Vagina (tissue), 2 donors: ENCODE data around the gene RPL18A.

Experiments
- POLR2A ChIP-seq, 2 donors: fragments of 450-650 bp; IDR thresholded peaks; one replicate each; pipeline ENCODE4 v1.6.1; 2017; ENCODE audit warnings: antibody characterized with exemption in 2 of 2, mild to moderate bottlenecking in 2 of 2, moderate library complexity in 2 of 2
- TF ChIP-seq, protein P1 (sequence below), 3 experiments: fragments of 450-650 bp in 2 of 3; fragments of 200-600 bp in 1 of 3; sonication (generic) in 1 of 3; IDR thresholded peaks; one replicate each; pipeline ENCODE4 v1.5.1; 2017 to 2019; ENCODE audit warnings: antibody characterized with exemption in 3 of 3, mild to moderate bottlenecking in 2 of 3, moderate library complexity in 2 of 3

DNA sequence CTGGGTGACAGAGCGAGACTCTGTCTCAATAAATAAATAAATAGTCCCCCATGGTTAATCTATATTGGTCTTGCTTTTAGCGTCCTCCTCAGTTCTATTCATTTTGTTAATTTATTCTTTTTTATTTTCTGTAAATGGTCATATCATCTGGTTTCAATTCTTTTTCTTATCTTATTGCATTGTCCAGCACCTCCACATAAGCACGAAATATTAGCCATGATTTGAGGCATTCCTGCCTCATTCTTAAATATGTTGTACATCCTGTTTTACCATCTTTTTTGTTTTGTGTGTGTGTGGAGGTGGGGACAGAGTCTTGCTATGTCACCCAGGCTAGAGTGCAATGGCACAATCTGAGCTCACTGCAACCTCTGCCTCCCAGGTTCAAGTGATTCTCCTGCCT is 48.5 kb downstream of the RPL18A start:
- TF ChIP-seq, protein P1, sequence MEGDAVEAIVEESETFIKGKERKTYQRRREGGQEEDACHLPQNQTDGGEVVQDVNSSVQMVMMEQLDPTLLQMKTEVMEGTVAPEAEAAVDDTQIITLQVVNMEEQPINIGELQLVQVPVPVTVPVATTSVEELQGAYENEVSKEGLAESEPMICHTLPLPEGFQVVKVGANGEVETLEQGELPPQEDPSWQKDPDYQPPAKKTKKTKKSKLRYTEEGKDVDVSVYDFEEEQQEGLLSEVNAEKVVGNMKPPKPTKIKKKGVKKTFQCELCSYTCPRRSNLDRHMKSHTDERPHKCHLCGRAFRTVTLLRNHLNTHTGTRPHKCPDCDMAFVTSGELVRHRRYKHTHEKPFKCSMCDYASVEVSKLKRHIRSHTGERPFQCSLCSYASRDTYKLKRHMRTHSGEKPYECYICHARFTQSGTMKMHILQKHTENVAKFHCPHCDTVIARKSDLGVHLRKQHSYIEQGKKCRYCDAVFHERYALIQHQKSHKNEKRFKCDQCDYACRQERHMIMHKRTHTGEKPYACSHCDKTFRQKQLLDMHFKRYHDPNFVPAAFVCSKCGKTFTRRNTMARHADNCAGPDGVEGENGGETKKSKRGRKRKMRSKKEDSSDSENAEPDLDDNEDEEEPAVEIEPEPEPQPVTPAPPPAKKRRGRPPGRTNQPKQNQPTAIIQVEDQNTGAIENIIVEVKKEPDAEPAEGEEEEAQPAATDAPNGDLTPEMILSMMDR (IDR thresholded peaks at IDR 0.05): no peak
- no peak for TF ChIP-seq POLR2A (IDR thresholded peaks at IDR 0.05)
